RWPE1 (cell line): Measurements from ENCODE around the gene ECD.

Source experiments
- CTCF ChIA-PET: fragments of 350-600 bp; sonication (Branson Sonifier 250); formaldehyde crosslinking; extraction: SDS; loops from one replicate; lab custom pipeline; 2021; lab: Yijun Ruan, JAX
- POLR2A ChIA-PET: fragments of 400-600 bp; formaldehyde crosslinking; extraction: SDS; loops from one replicate; lab custom pipeline; 2020; ENCODE audit warnings: antibody characterized with exemption; ENCODE audit not compliant: low non-redundant PET; lab: Yijun Ruan, JAX
- DNase-seq: peaks from one replicate; pipeline ENCODE4 v3.0.0; 2012; ENCODE audit warnings: low spot score
- H3K27ac ChIP-seq: fragments of 450-650 bp; 2 replicates; pipeline ENCODE4 v1.5.1; 2017
- CTCF ChIP-seq: fragments of 450-650 bp; conservative IDR thresholded peaks from 2 replicates; pipeline ENCODE4 v1.5.1; 2017; ENCODE audit warnings: low read depth, mild to moderate bottlenecking

ECD gene

GRCh38 chr10:73131913-73132686 is 35.7 kb downstream of the ECD start:
- CTCF ChIA-PET: interaction anchor here (0.6 to 1.0 kb wide), 3 partner anchors 13 to 168 kb away, joined by 3 read pairs; partner anchors contain the start of gene P4HA1
- TF ChIP-seq CTCF: no peak
- DNase-seq: no peak
- no peak overlapping the region for H3K27ac ChIP-seq
- POLR2A ChIA-PET: interaction anchor here (0.6 kb wide), 1 partner anchor 37 kb away, joined by 5 read pairs; no protein-coding TSS in a partner anchor

- DNase-seq: peak; percentile 44
- TF ChIP-seq CTCF: no peak
- H3K27ac ChIP-seq: no peak overlapping the region
- CTCF ChIA-PET: interaction anchor here (0.6 kb wide), 1 partner anchor 167 kb away, joined by 3 read pairs; no protein-coding TSS in a partner anchor
- POLR2A ChIA-PET: interaction anchor here (0.6 kb wide), 1 partner anchor 37 kb away, joined by 5 read pairs; no protein-coding TSS in a partner anchor
Measured at GRCh38 chr10:73131301-73131700, 36.5 kb downstream of the ECD start.

DNA sequence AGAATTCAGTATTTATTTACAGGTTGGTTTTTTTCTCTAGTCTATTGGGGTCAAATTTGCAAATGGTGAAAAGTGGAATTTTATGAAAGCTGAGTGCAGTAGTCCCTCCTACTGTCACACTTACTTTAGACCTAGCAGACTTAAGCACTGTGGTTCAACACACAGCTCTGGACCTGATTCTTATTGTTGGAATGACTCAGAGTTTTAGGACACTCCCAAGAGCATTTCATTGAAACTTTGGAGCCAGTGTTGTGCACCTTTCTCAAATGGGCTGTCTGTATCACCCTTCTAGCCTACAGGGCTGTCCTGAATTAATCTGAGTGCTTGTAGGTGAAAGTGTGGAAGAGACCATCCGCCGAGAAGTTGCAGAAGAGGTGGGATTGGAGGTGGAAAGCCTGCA is 41.5 kb downstream of the ECD start:
- ChIA-PET CTCF (interaction anchor here (0.6 kb wide), 1 partner anchor 434 kb away, joined by 4 read pairs; no protein-coding TSS in a partner anchor), POLR2A (no interaction called here)
- TF ChIP-seq CTCF: no peak
- H3K27ac ChIP-seq: no peak overlapping the region
- no peak for DNase-seq

- CTCF ChIA-PET: no interaction called here
Measured at GRCh38 chr10:73119952-73120351, 47.9 kb downstream of the ECD start.

DNA sequence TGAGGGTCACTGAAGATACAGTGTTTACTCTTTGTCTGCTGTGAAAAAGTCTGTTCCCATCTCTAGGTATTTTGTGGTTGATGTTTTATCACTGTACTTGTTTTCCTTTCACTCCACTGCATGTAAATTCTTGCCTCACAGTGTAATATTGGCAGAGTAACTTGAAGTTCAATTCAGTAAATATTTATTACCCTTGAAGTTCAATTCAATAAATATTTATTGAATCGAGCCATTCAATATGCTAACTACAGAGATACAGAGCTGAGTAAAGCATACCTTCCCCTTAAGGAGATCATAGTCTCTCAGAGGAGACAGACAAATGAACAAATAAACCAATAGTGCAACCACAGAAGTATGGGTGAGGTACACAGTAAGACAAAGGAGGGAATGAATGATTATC is 48.4 kb downstream of the ECD start:
- H3K27ac ChIP-seq: no peak overlapping the region
- DNase-seq: no peak
- no peak for TF ChIP-seq CTCF
- ChIA-PET POLR2A (no interaction called here), CTCF (no interaction called here)

More at GRCh38 chr10:73119952-73120351, 47.9 kb downstream of the ECD start:
- DNase-seq: no peak
- H3K27ac ChIP-seq: no peak overlapping the region
- POLR2A ChIA-PET: no interaction called here
- TF ChIP-seq CTCF: no peak

DNA sequence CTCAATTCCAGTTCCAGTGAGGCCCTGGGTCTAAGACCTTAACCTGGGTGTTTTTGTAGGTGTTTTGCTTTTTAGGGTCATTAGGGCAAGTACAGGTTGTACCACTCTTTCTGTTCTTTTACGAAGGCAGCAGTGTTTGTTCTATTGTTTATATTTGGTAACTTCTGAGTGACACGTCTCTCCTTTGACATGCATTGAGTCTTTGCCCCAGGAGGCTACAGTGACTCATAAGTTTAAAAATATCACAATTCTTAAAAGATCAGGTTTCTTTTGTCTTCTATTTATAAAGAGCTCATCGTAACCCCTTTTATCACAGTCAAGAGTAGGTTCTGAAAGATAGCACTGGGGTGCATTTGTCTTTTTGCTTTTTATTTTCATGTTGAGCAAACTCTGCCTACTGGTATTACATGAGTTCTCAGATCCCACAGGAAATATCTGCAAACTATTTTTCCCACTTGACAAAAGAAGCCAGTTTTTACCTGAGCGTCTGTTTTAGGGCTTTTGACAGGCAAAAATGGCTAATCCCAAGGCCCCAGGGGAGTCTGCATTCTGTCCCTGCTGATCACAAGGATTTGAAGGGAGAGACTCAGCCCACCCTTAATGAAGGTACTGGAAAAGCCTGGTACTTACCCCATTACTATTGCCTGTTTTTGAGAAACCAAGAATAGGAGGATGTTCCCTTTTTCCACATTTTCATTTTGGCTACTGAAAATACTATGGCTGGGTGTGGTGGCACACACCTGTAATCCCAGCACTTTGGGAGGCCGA is 49.6 kb downstream of the ECD start:
- peak; percentile 75 for DNase-seq
- no peak for TF ChIP-seq CTCF
- ChIA-PET POLR2A (no interaction called here), CTCF (interaction anchor here (0.6 kb wide), 1 partner anchor 537 kb away, joined by 3 read pairs; no protein-coding TSS in a partner anchor)
- peak overlapping the region; percentile 48 for H3K27ac ChIP-seq
